Testis (tissue), 3 donors: ENCODE results near the gene BAD. TPM values are rescaled to one million over a fixed set of nuclear protein-coding genes. Genes with fewer than 3 reads are reported as not detected.
A peak's percentile ranks its signal among the peaks of the same experiment; 100 is the strongest.

ENCODE experiments used
- DNase-seq: peaks from one replicate; pipeline ENCODE4 v3.0.0-alpha.2; 2019
- H3K27ac ChIP-seq, 2 donors: fragments of 200-600 bp; sonication (generic); one replicate each; pipeline ENCODE4 v1.5.1; 2019
- H3K27me3 ChIP-seq: fragments of 200-600 bp; sonication (generic); one replicate; pipeline ENCODE4 v1.5.1; 2019
- H3K36me3 ChIP-seq: fragments of 200-600 bp; sonication (generic); one replicate; pipeline ENCODE4 v1.5.1; 2017; ENCODE audit warnings: low read depth; ENCODE audit errors: missing control alignments
- H3K4me1 ChIP-seq: fragments of 200-600 bp; sonication (generic); one replicate; pipeline ENCODE4 v1.5.1; 2019
- H3K4me3 ChIP-seq, 2 donors: fragments of 200-600 bp; sonication (generic); one replicate each; pipeline ENCODE4 v1.5.1; 2017 to 2019
- H3K9me3 ChIP-seq: fragments of 200-600 bp; sonication (generic); one replicate; pipeline ENCODE4 v1.5.1; 2017
- POLR2A ChIP-seq: fragments of 450-650 bp; IDR thresholded peaks from one replicate; pipeline ENCODE4 v1.6.1; 2017; ENCODE audit warnings: antibody characterized with exemption, mild to moderate bottlenecking, moderate library complexity
- WGBS, 2 donors: methylation state at CpG; one replicate each; pipeline ENCODE4 v1.1.5; 2018; 5-methylcytosine and 5-hydroxymethylcytosine counted together
- intact Hi-C: fragments of 100-400 bp; cut with DNase I; formaldehyde crosslinking; loops from one replicate; pipeline ENCODE4 v1.15.1; 2023; ENCODE audit warnings: low total_unique reads
- polyA plus RNA-seq: library from polyadenylated mRNA; stranded (reverse); fragments of 350-450 nt; fragmentation: Illumina TruSeq; extraction: RNeasy Lipid Tissue Mini Kit (QIAGEN cat#74804); gene quantifications from one replicate; pipeline ENCODE4 v1.2.3, GENCODE V29; 2014; ENCODE audit warnings: low read depth, low replicate concordance; ENCODE audit not compliant: insufficient read depth
- total RNA-seq, 2 donors: library from RNA; depleted of rRNA; stranded (reverse); fragments of >200 nt; gene quantifications; one replicate each; pipeline ENCODE4 v1.2.3, GENCODE V29; 2016
- TF ChIP-seq, protein P1 (sequence below), 3 experiments: fragments of 450-650 bp in 2 of 3; fragments of 200-600 bp in 1 of 3; sonication (generic) in 1 of 3; IDR thresholded peaks; one replicate each; pipeline ENCODE4 v1.5.1; 2016 to 2019; ENCODE audit warnings: antibody characterized with exemption in 3 of 3, mild to moderate bottlenecking in 2 of 3, moderate library complexity in 1 of 3

Gene BAD
- total and polyA plus RNA-seq, 3 donors from 2014 or later, result 85.2 to 110 (median 88.7) TPM

DNA sequence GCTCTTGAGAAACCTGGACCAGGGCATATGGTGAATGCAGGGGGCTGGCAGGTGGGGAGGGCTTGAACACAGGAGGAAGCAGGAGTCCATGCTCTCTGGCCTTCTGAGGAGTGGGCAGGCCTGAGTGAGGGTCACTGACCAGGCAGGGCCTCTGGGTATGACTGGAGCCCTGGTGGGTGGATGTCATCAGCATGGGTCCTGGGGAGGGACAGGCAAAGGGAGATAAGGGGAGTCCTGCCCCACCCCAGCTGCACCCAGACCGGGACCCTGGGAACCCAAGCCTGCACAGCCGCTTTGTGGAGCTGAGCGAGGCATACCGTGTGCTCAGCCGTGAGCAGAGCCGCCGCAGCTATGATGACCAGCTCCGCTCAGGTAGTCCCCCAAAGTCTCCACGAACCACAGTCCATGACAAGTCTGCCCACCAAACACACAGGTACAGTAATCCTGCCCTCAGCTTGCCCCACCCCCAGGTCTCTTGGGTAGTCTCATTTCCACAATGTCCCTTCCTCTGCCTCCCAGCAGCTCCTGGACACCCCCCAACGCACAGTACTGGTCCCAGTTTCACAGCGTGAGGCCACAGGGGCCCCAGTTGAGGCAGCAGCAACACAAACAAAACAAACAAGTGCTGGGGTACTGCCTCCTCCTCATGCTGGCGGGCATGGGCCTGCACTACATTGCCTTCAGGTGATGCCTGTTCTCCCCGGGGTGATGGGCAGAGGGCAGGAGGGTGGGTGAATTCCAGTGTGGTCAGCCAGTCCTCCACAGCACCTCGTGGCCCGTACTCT lies 52.1 kb downstream of the BAD start:
- intact Hi-C loops, result no loop called here
- no peak overlapping the region for H3K27ac ChIP-seq
- H3K4me1 ChIP-seq, result peaks cover 31% of the 10 kb centered on the region
- no peaks in the 10 kb centered on the region for H3K36me3 ChIP-seq
- H3K4me3 ChIP-seq, result no peak overlapping the region
- no peak for DNase-seq
- H3K9me3 ChIP-seq, result no peaks in the 10 kb centered on the region
- H3K27me3 ChIP-seq, result no peaks in the 10 kb centered on the region
- no peak for TF ChIP-seq POLR2A
- TF ChIP-seq, protein P1, sequence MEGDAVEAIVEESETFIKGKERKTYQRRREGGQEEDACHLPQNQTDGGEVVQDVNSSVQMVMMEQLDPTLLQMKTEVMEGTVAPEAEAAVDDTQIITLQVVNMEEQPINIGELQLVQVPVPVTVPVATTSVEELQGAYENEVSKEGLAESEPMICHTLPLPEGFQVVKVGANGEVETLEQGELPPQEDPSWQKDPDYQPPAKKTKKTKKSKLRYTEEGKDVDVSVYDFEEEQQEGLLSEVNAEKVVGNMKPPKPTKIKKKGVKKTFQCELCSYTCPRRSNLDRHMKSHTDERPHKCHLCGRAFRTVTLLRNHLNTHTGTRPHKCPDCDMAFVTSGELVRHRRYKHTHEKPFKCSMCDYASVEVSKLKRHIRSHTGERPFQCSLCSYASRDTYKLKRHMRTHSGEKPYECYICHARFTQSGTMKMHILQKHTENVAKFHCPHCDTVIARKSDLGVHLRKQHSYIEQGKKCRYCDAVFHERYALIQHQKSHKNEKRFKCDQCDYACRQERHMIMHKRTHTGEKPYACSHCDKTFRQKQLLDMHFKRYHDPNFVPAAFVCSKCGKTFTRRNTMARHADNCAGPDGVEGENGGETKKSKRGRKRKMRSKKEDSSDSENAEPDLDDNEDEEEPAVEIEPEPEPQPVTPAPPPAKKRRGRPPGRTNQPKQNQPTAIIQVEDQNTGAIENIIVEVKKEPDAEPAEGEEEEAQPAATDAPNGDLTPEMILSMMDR (IDR thresholded peaks at IDR 0.05), result no peak
- WGBS, 2 donors, result 84 to 89% methylated on average over 14 to 15 of the region's 15 CpGs

DNA sequence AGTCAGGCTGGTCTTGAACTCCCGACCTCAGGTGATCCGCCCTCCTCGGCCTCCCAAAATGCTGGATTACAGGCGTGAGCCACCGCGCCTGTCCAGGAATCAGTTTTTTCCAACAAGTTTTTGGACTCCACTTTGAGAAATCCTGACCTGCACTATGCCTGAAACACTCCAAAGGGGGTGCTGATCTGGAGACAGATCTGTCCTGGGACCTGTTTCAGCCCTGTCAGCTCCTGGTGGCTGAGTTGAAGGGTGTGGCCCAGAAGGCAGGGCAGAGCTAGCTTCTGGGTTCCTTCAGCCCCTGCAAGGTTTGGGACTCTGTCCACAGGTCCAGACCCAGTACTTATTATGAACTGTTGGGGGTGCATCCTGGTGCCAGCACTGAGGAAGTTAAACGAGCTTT lies 52.9 kb downstream of the BAD start:
- H3K36me3 ChIP-seq, result no peaks in the 10 kb centered on the region
- no peak overlapping the region for H3K27ac ChIP-seq
- 83 to 88% methylated on average over 7 of the region's 7 CpGs for WGBS, 2 donors
- H3K4me3 ChIP-seq, result no peak overlapping the region
- no peak for DNase-seq
- intact Hi-C loops, result no loop called here
- no peaks in the 10 kb centered on the region for H3K27me3 ChIP-seq
- TF ChIP-seq, protein P1 (IDR thresholded peaks at IDR 0.05), result no peak
- no peak for TF ChIP-seq POLR2A
- peaks cover 40% of the 10 kb centered on the region for H3K4me1 ChIP-seq
- no peaks in the 10 kb centered on the region for H3K9me3 ChIP-seq

DNA sequence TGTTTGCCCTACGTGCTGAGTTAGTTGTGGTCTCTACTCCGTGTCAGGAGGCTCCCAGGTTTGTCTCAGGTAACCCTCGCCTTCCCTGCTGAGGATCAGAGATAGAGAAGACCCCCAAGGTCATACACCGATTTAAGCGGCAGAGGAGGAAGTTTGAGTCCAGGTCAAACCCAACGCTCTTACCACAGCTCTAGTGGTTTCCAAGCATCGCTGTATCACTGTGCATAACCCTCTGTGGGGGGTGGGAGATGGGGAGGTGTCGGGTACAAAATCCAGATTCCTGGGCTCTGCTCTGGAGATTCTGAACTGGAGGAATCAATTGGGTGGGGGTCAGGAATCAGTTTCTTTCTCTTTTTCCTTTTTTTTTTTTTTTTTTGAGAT lies 53.5 kb downstream of the BAD start:
- Histone ChIP-seq H3K27me3 (no peaks in the 10 kb centered on the region), H3K4me1 (peaks cover 41% of the 10 kb centered on the region), H3K27ac (peak overlapping the region; percentile 85 to 98), H3K4me3 (peak overlapping the region; percentile 73 to 74), H3K36me3 (no peaks in the 10 kb centered on the region), H3K9me3 (no peaks in the 10 kb centered on the region)
- intact Hi-C loops, result no loop called here
- TF ChIP-seq, protein P1 (IDR thresholded peaks at IDR 0.05), result no peak
- TF ChIP-seq POLR2A, result no peak
- DNase-seq, result no peak
- 9 to 10% methylated on average over 7 to 8 of the region's 8 CpGs for WGBS, 2 donors

DNA sequence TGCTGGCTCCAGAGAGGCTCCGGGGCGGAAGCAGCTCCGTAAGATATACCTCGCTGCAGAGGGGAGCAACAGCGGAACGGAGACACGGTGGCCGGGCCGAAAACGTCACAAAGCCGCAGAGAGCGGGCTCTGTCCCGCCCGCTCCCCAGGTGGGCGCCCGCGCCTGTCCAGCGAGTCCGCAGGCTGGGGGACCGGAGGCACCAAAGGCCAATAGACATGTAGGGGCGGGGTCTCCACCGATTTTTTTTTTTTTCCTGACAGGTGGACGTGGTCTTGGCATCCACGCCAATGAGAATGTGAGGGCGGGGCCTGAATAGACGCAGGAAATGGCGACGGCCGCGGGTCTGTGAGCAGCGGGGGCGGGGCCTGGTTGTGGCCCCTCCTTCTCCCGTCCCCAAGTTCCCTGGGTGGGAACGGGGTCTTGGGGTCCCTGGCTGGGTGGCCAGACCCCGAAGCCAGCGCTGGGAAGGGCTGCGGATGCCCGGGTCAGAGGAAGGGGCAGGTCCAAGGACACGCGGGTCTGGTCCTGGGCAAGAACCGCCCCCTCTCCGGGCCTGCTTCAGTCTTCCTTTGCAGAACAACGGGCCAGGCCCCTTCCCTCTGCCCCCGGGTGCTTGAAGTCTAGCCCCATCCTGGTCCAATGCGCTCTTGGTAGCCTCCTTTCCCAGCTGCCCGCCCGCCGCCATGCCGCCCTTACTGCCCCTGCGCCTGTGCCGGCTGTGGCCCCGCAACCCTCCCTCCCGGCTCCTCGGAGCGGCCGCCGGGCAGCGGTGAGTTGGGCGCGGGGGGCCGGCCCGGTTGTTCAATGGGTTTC lies 54.1 kb downstream of the BAD start, which contains the start of gene DNAJC4:
DNAJC4 (plus strand) TSS at position 378 of the 814 bp plus-strand sequence; CDS start at position 685, 307 bp downstream.
- 0% methylated on average over 40 to 62 of the region's 62 CpGs for WGBS, 2 donors
- H3K27me3 ChIP-seq, result no peaks in the 10 kb centered on the region
- H3K4me3 ChIP-seq, result peak within 1 kb of the TSS; percentile 73 to 74
- intact Hi-C loops, result no loop called here
- DNase-seq, result peak; percentile 98
- peaks cover 40% of the 10 kb centered on the region for H3K4me1 ChIP-seq
- H3K9me3 ChIP-seq, result no peaks in the 10 kb centered on the region
- H3K36me3 ChIP-seq, result no peaks in the 10 kb centered on the region
- TF ChIP-seq, protein P1 (IDR thresholded peaks at IDR 0.05), result no peak
- no peak for TF ChIP-seq POLR2A
- H3K27ac ChIP-seq, result peak within 1 kb of the TSS; percentile 85 to 98
